Ovary (tissue), 3 donors: Measurements from ENCODE around the gene OSM.

Source experiments
- CTCF ChIP-seq, 3 donors: fragments of 450-650 bp in 2 of 3; fragments of 200-600 bp in 1 of 3; IDR thresholded peaks; one replicate each; pipeline versions ENCODE4 v1.5.1 to v1.8.0; 2016 to 2022; ENCODE audit warnings: antibody characterized with exemption in 3 of 3, mild to moderate bottlenecking in 1 of 3
- EP300 ChIP-seq: sonication (generic); formaldehyde crosslinking; IDR thresholded peaks from one replicate; pipeline ENCODE4 v1.6.1; 2017; ENCODE audit warnings: antibody characterized with exemption
- POLR2A ChIP-seq: fragments of 450-650 bp; IDR thresholded peaks from one replicate; pipeline ENCODE4 v1.6.1; 2017; ENCODE audit warnings: antibody characterized with exemption, mild to moderate bottlenecking, moderate library complexity
- donor health status: DM: no; HTN: no; CAD: no.

DNA sequence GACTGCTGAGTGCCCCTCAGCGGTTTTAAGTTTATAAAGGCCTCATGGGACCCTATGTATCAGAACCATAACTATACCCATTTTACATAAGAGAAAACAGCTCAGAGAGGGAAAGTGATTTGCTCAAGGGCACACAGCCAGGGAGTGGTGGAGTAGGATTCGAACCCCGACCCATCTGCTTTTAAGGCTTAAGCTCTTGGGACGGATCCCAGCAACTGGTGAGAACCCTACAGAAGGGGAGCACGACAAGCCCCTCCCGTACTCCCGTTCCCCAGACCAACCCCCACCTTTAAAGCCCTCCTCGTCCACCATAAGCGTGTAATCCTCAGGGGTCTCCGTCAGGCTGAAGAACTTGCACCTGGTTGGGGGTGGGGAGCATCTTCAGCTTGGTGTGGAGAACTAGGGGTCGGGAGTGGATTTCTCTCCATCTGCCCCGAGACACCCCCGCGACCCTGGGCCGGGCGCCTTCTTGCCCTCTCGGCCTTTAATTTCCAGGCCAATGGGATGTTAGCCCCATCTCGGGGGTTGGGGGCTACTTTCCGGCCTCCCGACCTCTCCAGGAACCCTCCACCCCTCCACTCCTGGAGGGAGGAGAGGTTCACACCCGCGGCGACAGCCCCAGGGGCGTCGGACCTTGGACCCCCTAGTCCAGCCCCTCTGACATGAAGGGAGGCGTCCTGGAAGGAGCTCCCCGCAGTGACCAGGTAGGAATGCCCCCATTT, 21.9 kb upstream of the OSM start:
- TF ChIP-seq EP300 (no peak), CTCF (IDR thresholded peaks at IDR 0.05) (no peak), POLR2A (no peak)
